ENCODE measurements around the gene PRRT4.

Gene PRRT4

DNA sequence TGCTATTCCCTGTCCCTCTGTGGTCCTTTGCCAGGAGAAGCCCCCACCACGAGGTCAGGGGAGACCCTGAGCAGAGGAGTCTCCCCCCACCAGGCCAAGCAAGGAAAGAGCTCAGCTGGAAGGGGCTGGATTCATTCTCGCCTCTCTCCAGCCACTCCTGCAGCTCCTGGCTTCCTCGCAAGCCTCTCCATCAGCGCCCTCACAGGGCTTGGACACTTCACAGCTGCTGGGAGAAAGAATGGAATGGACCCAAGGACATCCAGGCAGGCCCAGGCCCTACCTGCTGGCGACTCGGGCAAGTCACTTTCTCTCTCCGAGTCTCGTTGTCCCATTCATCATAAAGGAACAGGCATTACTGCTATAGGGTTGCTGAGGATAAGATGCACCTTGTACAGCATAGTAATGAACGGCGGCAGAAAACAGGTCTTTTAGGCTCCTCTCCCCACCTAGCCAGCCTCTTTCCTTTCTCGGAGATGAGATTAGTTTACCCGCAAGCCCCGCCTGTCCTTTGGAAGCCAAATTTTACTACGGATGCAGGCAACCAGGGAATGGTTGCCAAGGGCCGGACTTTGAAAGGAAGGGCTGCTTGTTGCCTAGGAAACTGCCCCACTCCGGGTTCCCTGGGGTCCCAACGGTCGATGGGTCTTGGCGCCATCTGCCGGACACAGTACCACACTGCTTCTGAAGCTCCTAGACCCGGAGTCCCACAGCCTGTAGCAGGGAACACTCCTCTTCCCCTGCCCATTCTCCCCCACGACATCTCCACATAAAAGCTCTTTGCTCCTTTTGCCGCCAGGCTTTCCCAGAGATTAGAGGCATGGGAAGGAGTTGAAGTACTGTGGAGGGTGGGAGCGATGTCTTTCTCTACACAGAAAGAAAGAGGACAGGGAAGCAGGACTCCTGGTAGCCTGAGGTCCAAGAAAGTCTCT lies 26.0 kb upstream of the PRRT4 start:
- peak; percentile 93 for DNase-seq
- H3K27me3 ChIP-seq, result no peaks in the 10 kb centered on the region
- peaks cover 30% of the 10 kb centered on the region for H3K4me1 ChIP-seq
- peaks cover 8% of the 10 kb centered on the region for H3K36me3 ChIP-seq
- TF ChIP-seq, protein P1, sequence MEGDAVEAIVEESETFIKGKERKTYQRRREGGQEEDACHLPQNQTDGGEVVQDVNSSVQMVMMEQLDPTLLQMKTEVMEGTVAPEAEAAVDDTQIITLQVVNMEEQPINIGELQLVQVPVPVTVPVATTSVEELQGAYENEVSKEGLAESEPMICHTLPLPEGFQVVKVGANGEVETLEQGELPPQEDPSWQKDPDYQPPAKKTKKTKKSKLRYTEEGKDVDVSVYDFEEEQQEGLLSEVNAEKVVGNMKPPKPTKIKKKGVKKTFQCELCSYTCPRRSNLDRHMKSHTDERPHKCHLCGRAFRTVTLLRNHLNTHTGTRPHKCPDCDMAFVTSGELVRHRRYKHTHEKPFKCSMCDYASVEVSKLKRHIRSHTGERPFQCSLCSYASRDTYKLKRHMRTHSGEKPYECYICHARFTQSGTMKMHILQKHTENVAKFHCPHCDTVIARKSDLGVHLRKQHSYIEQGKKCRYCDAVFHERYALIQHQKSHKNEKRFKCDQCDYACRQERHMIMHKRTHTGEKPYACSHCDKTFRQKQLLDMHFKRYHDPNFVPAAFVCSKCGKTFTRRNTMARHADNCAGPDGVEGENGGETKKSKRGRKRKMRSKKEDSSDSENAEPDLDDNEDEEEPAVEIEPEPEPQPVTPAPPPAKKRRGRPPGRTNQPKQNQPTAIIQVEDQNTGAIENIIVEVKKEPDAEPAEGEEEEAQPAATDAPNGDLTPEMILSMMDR (IDR thresholded peaks at IDR 0.05; ENCODE audit: low read depth, low read length), result peak; percentile 95
- no peaks in the 10 kb centered on the region for H3K9me3 ChIP-seq
- H3K4me3 ChIP-seq (ENCODE audit: low read depth, low read length), result peak overlapping the region; percentile 54

DNA sequence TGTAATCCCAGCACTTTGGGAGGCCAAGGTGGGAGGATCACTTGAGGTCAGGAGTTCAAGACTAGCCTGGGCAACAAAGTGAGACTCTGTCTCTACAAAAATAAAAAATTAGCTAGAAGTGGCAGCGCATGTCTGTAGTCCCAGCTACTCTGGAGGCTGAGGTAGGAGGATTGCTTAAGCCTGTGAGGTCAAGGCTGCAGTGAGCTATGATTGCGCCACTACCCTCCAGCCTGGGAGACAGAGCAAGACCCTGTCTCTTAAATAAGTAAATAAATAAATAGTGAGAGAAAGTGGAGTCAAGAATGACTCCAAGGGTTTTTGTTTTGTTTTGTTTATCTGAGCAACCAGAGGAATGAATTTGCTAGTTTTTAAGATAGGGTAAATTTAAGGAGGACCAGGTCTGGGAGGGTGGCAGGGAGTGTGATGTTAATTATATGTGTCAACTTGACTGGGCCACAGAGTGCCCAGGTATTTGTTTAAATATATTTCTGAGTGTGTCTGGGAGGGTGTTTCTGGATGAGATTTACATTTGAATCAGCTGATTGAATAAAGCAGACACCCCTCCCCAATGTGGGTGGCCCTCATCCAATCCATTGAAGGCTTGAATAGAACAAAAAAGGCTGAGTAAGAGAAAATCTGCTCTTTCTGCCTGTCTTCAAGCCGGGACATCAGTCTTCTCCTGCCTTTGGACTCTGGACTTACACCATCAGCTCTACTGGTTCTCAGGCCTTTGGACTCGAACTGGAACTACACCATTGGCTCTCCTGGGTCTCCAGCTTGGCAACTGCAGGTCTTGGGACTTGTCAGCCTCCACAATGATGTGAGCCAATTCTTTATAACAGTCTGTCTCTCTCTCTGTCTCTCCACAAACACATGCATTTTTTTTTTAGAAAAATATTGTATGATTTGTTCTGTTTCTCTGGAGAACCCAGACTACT lies 24.8 kb upstream of the PRRT4 start:
- peaks cover 36% of the 10 kb centered on the region for H3K4me1 ChIP-seq
- DNase-seq, result no peak
- H3K4me3 ChIP-seq (ENCODE audit: low read depth, low read length), result peak overlapping the region; percentile 54
- no peaks in the 10 kb centered on the region for H3K27me3 ChIP-seq
- no peaks in the 10 kb centered on the region for H3K36me3 ChIP-seq
- no peaks in the 10 kb centered on the region for H3K9me3 ChIP-seq
- TF ChIP-seq, protein P1 (IDR thresholded peaks at IDR 0.05; ENCODE audit: low read depth, low read length), result no peak

DNA sequence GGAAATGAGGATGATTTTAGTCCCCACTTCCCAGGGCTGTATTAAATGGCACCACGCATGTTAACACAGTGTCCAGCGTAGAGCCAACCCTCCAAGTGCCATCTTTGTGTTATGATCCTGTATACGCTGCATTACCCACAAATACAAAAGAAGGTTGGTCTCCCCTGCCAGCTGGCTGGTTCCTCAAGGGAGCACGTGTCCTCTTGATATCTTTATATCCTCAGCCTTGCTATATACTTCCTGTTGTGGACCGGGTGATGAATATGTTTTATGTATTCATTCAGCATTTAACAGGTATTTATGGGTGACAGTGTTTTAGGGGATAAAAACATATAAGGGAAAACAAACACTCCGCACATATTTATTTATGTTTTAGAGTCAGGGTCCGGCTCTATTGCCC lies 23.2 kb upstream of the PRRT4 start:
- no peaks in the 10 kb centered on the region for H3K27me3 ChIP-seq
- no peak for DNase-seq
- peaks cover 43% of the 10 kb centered on the region for H3K4me1 ChIP-seq
- H3K9me3 ChIP-seq, result no peaks in the 10 kb centered on the region
- no peaks in the 10 kb centered on the region for H3K36me3 ChIP-seq
- TF ChIP-seq, protein P1 (IDR thresholded peaks at IDR 0.05; ENCODE audit: low read depth, low read length), result no peak
- H3K4me3 ChIP-seq (ENCODE audit: low read depth, low read length), result no peak overlapping the region

GRCh38 chr7:128383776-128384175 lies 22.3 kb upstream of the PRRT4 start:
- TF ChIP-seq, protein P1 (IDR thresholded peaks at IDR 0.05; ENCODE audit: low read depth, low read length), result no peak
- no peaks in the 10 kb centered on the region for H3K27me3 ChIP-seq
- no peak for DNase-seq
- no peaks in the 10 kb centered on the region for H3K9me3 ChIP-seq
- H3K4me3 ChIP-seq (ENCODE audit: low read depth, low read length), result no peak overlapping the region
- H3K36me3 ChIP-seq, result no peaks in the 10 kb centered on the region
- peaks cover 42% of the 10 kb centered on the region for H3K4me1 ChIP-seq

GRCh38 chr7:128381161-128381821 lies 19.8 kb upstream of the PRRT4 start:
- Histone ChIP-seq H3K4me3 (ENCODE audit: low read depth, low read length) (no peak overlapping the region), H3K4me1 (peaks cover 23% of the 10 kb centered on the region), H3K27me3 (no peaks in the 10 kb centered on the region), H3K9me3 (no peaks in the 10 kb centered on the region), H3K36me3 (no peaks in the 10 kb centered on the region)
- no peak for DNase-seq
- TF ChIP-seq, protein P1 (IDR thresholded peaks at IDR 0.05; ENCODE audit: low read depth, low read length), result peak; percentile 64

All from BE2C (cell line).